Measurements from ENCODE around the gene P2RY14. TPM values are rescaled to one million over a fixed set of nuclear protein-coding genes. Genes with fewer than 3 reads are reported as not detected.
A peak's percentile ranks its signal among the peaks of the same experiment; 100 is the strongest.
"Not testable (repeated sequence)": the region's sequence is repeated elsewhere in the genome, so short reads cannot be mapped to it uniquely, and the experiment has no call there.

Gene P2RY14
- total and polyA plus RNA-seq, 5 donors from 2014 or later: 0.28 to 1.2 (median 0.91) TPM; not detected in 1

DNA sequence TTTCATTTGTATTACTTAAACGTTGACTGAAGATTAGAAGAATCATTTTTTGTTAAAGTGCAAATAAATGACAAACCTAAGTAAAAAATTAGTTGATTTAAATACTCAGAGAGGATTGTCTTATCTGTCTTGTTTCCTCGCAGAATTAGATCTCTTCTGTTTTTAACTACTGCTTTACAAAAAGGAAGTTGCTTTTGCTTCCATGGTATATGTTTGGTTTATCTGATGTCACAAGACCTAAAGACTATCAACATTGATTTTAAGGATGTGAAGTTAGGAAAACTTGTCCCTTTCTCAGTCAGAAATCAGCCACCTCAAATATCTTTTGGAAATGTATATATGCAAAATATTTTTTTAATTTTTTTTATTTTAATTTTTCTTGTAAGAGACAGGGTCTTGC, 104.0 kb downstream of the P2RY14 start:
- no peak overlapping the region for H3K27ac Mint-ChIP-seq
- H3K36me3 ChIP-seq (ENCODE audit: control insufficient read depth, insufficient read depth, low read length): no peaks in the 10 kb centered on the region
- peaks cover 13% of the 10 kb centered on the region for H3K4me1 ChIP-seq (ENCODE audit: control insufficient read depth, insufficient read depth, low read length, poor library complexity, severe bottlenecking)
- no peaks in the 10 kb centered on the region for H3K9me3 Mint-ChIP-seq
- H3K4me1 Mint-ChIP-seq: peaks cover 0 to 24% (median 18%) of the 10 kb centered on the region in 4 donors
- no peaks in the 10 kb centered on the region for H3K27me3 Mint-ChIP-seq
- H3K4me3 Mint-ChIP-seq: no peak overlapping the region
- H3K4me3 ChIP-seq (ENCODE audit: low read depth, low read length): no peak overlapping the region
- no peak overlapping the region for H3K27ac ChIP-seq (ENCODE audit: insufficient read depth, low read length, poor library complexity, severe bottlenecking)
- H3K9me3 ChIP-seq (ENCODE audit: control insufficient read depth in 2 of 2, low read length in 2 of 2): no peaks in the 10 kb centered on the region
- H3K27me3 ChIP-seq (ENCODE audit: control insufficient read depth, insufficient read depth, low read length): no peaks in the 10 kb centered on the region
- ATAC-seq (ENCODE audit: low read depth in 2 of 2): no peak
- no peak for DNase-seq
- no peaks in the 10 kb centered on the region for H3K36me3 Mint-ChIP-seq

DNA sequence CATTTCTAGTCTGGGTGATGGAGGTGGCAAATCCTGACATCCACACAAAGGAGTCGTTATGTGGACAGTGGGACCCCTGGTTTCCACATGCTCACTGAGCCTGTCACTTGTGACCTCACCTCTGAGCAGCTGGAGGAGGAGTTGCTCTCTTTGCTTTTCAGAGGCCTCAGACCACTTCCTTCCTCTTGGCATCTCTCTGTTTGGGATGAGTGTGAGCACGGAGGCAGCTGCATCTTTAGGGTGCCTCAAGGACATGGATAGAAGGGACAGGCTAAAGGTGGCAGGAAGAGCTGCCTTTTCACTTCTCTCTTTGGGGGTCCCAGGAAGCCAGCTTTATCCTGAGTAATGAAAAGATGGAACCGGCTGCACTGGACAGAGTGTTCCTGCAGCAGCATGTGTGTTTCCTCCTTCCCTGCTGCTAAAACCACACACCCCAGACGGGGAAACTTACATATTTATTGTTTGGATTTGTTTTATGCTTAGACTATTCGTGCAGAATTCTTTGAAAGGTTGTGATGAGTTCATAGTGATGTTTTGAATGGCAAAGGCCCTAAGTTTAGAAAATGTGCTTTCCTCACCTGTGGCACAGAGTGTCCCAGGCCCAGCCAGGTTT, 107.1 kb downstream of the P2RY14 start:
- peak; percentile 14 to 55 for ATAC-seq (ENCODE audit: low read depth in 2 of 2)

DNA sequence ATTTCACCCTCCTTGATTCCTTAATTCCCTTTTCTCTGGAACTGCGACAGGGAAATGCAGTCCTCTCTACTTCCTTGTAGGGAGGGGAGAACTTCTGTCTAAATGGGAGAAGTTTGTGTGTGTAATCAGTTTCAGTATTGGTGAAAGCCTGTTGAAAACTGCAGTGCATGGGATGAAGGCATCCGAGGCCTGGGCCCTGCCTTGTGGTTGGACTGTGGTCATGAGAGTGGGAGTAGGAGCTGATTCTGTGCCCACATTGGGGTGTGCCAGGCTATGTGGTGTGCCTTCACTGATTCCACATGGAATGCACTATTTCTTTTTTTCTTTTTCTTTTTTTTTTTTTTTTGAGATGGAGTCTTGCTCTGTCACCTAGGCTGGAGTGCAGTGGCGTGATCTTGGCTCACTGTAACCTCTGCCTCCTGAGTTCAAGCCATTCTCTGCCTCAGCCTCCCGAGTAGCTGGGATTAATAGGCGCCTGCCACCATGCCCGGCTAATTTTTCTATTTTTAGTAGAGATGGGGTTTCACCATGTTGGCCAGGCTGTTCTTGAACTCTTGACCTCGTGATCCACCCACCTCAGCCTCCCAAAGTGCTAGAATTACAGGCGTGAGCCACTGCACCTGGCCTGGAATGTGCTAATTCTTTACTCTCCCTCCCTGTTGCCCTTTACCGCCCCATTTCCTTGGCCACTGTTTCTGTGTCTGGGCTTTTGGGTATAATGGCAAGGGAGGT, 108.2 kb downstream of the P2RY14 start:
- H3K4me3 ChIP-seq (ENCODE audit: low read depth, low read length); DNase-seq; H3K4me3 Mint-ChIP-seq; H3K27ac ChIP-seq (ENCODE audit: insufficient read depth, low read length, poor library complexity, severe bottlenecking); H3K9me3 Mint-ChIP-seq; H3K27me3 ChIP-seq (ENCODE audit: control insufficient read depth, insufficient read depth, low read length); H3K36me3 Mint-ChIP-seq; ATAC-seq (ENCODE audit: low read depth in 2 of 2); H3K9me3 ChIP-seq (ENCODE audit: control insufficient read depth in 2 of 2, low read length in 2 of 2); H3K36me3 ChIP-seq (ENCODE audit: control insufficient read depth, insufficient read depth, low read length): not testable (repeated sequence)
- H3K27ac Mint-ChIP-seq: peak overlapping the region in 2 of 3 donors; percentile 16 to 76
- peaks cover 10% of the 10 kb centered on the region for H3K27me3 Mint-ChIP-seq
- peaks cover 0 to 30% (median 20%) of the 10 kb centered on the region in 4 donors for H3K4me1 Mint-ChIP-seq
- peaks cover 13% of the 10 kb centered on the region for H3K4me1 ChIP-seq (ENCODE audit: control insufficient read depth, insufficient read depth, low read length, poor library complexity, severe bottlenecking)

More for the DNA sequence above, 107.1 kb downstream of the P2RY14 start:
- peaks cover 13% of the 10 kb centered on the region for H3K4me1 ChIP-seq (ENCODE audit: control insufficient read depth, insufficient read depth, low read length, poor library complexity, severe bottlenecking)
- Mint-ChIP-seq H3K9me3 (peaks cover 0 to 2% (median 0%) of the 10 kb centered on the region in 7 donors), H3K4me3 (peak overlapping the region in 2 of 4 donors; percentile 4 to 59), H3K27me3 (peaks cover 7% of the 10 kb centered on the region), H3K4me1 (peaks cover 0 to 30% (median 20%) of the 10 kb centered on the region in 4 donors), H3K27ac (peak overlapping the region; percentile 16 to 76 (median 26)), H3K36me3 (no peaks in the 10 kb centered on the region)
- H3K27me3 ChIP-seq (ENCODE audit: control insufficient read depth, insufficient read depth, low read length): no peaks in the 10 kb centered on the region
- no peak overlapping the region for H3K27ac ChIP-seq (ENCODE audit: insufficient read depth, low read length, poor library complexity, severe bottlenecking)
- DNase-seq: peak in 1 of 3 donors; percentile 71
- H3K9me3 ChIP-seq (ENCODE audit: control insufficient read depth in 2 of 2, low read length in 2 of 2): no peaks in the 10 kb centered on the region
- H3K36me3 ChIP-seq (ENCODE audit: control insufficient read depth, insufficient read depth, low read length): no peaks in the 10 kb centered on the region
- peak overlapping the region; percentile 2 for H3K4me3 ChIP-seq (ENCODE audit: low read depth, low read length)

DNA sequence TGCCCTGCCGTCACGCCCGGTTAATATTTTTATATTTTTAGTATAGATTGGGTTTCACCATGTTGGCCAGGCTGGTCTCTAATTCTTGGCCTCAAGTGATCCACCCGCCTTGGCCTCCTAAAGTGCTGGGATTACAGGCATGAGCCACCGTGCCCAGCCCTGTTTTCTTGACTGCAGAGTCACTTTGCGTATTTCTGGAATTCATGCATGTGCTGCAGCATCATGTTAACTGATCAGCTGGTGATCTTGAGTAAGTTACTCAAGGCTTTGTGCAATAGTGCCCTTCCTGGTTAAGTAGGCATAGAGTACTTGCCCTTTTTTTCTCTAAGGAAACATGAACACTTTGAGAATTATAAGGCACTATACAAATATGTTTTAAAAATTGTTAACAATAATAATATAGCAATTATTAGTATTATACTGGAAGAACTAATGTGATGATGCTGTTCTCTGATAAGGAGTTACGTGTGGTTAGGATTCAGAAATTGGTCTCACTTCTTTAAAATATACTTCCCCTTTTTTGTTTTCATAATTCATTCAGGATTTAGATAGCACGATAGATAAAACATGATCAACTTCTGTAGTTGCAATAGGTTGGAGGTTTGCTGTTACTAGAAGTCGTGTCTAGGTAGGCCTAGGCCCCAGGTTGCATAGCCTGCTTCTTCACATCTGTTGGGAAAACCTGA, 108.9 kb downstream of the P2RY14 start:
- DNase-seq (no peak), ATAC-seq (ENCODE audit: low read depth in 2 of 2) (no peak)
- peaks cover 13% of the 10 kb centered on the region for H3K4me1 ChIP-seq (ENCODE audit: control insufficient read depth, insufficient read depth, low read length, poor library complexity, severe bottlenecking)
- peaks cover 10% of the 10 kb centered on the region for H3K27me3 Mint-ChIP-seq
- no peak overlapping the region for H3K27ac Mint-ChIP-seq
- no peak overlapping the region for H3K4me3 ChIP-seq (ENCODE audit: low read depth, low read length)
- H3K27me3 ChIP-seq (ENCODE audit: control insufficient read depth, insufficient read depth, low read length): no peaks in the 10 kb centered on the region
- H3K36me3 ChIP-seq (ENCODE audit: control insufficient read depth, insufficient read depth, low read length): no peaks in the 10 kb centered on the region
- no peak overlapping the region for H3K27ac ChIP-seq (ENCODE audit: insufficient read depth, low read length, poor library complexity, severe bottlenecking)
- peaks cover 0 to 30% (median 20%) of the 10 kb centered on the region in 4 donors for H3K4me1 Mint-ChIP-seq
- peaks cover 0 to 2% (median 0%) of the 10 kb centered on the region in 7 donors for H3K9me3 Mint-ChIP-seq
- no peaks in the 10 kb centered on the region for H3K36me3 Mint-ChIP-seq
- no peaks in the 10 kb centered on the region for H3K9me3 ChIP-seq (ENCODE audit: control insufficient read depth in 2 of 2, low read length in 2 of 2)
- no peak overlapping the region for H3K4me3 Mint-ChIP-seq

DNA sequence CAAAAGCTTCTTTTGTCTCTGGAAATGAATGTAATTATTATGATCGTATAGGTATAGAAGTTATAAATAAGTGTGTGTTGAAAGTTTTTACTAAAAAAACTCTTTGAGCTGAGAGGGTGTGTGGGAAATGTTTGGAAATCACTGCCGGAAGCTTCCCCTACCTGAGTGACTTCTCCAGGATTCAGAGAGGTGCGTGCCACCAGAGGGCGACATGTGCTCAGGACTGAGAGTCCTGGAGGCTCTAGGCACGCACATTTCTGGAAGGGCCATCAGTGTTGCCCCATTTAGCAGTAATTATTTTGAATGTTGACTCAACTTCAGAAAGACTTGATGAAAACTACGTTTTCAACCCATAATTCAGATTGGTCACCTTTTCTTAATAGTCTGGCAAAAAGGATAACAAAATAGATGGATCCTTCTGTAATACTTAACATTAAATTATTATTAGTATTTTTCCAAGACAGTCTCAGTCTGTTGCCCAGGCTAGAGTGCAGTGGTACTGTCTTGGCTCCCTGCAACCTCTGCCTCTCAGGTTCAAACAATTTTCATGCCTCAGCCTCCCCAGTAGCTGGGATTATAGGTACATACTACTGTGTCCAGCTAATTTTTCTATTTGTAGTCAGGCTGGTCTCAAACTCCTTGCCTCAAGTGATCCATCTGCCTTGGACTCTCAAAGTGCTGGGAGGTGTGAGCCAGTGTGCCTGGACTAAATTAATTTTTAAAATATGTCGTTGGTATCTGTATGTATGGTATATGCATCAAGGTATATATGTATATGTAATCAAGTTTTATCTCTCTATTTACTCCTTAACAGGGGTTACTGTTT, 109.9 kb downstream of the P2RY14 start:
- no peak overlapping the region for H3K4me3 Mint-ChIP-seq
- peaks cover 0 to 30% (median 20%) of the 10 kb centered on the region in 4 donors for H3K4me1 Mint-ChIP-seq
- Histone ChIP-seq H3K9me3 (ENCODE audit: control insufficient read depth in 2 of 2, low read length in 2 of 2) (no peaks in the 10 kb centered on the region), H3K36me3 (ENCODE audit: control insufficient read depth, insufficient read depth, low read length) (no peaks in the 10 kb centered on the region), H3K4me1 (ENCODE audit: control insufficient read depth, insufficient read depth, low read length, poor library complexity, severe bottlenecking) (peaks cover 13% of the 10 kb centered on the region), H3K27me3 (ENCODE audit: control insufficient read depth, insufficient read depth, low read length) (no peaks in the 10 kb centered on the region), H3K27ac (ENCODE audit: insufficient read depth, low read length, poor library complexity, severe bottlenecking) (no peak overlapping the region), H3K4me3 (ENCODE audit: low read depth, low read length) (no peak overlapping the region)
- DNase-seq (peak; percentile 54 to 79 (median 64)), ATAC-seq (ENCODE audit: low read depth in 2 of 2) (peak; percentile 67 to 70)
- peaks cover 10% of the 10 kb centered on the region for H3K27me3 Mint-ChIP-seq
- peaks cover 0 to 2% (median 0%) of the 10 kb centered on the region in 7 donors for H3K9me3 Mint-ChIP-seq
- H3K27ac Mint-ChIP-seq: no peak overlapping the region
- no peaks in the 10 kb centered on the region for H3K36me3 Mint-ChIP-seq

DNA sequence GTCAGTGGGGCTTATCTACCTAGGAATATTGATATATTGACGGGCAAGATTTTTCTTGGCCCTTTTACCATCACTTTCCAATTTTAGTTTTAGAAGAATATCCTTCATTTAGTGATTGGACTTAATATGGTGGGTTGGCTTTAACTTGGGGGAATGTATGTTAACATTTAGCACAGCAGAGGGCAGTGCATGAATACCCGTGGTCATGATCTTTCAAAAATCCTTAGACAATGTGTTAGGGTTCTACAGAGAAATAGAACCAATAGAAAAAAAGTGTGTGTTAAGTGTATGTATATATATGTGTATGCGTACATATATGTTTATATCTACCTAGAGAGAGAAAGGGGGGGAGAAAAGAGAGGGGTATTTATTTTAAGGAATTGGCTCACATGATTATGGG, 112.2 kb downstream of the P2RY14 start:
- no peaks in the 10 kb centered on the region for H3K36me3 ChIP-seq (ENCODE audit: control insufficient read depth, insufficient read depth, low read length)
- ATAC-seq (ENCODE audit: low read depth in 2 of 2) (no peak), DNase-seq (peak in 1 of 3 donors; percentile 48)
- no peak overlapping the region for H3K27ac ChIP-seq (ENCODE audit: insufficient read depth, low read length, poor library complexity, severe bottlenecking)
- H3K9me3 ChIP-seq (ENCODE audit: control insufficient read depth in 2 of 2, low read length in 2 of 2): no peaks in the 10 kb centered on the region
- no peaks in the 10 kb centered on the region for H3K36me3 Mint-ChIP-seq
- no peak overlapping the region for H3K4me3 ChIP-seq (ENCODE audit: low read depth, low read length)
- H3K4me3 Mint-ChIP-seq: no peak overlapping the region
- H3K9me3 Mint-ChIP-seq: peaks cover 0 to 2% (median 0%) of the 10 kb centered on the region in 7 donors
- H3K27ac Mint-ChIP-seq: no peak overlapping the region
- peaks cover 7% of the 10 kb centered on the region for H3K4me1 ChIP-seq (ENCODE audit: control insufficient read depth, insufficient read depth, low read length, poor library complexity, severe bottlenecking)
- H3K27me3 Mint-ChIP-seq: peaks cover 13% of the 10 kb centered on the region
- peaks cover 0 to 16% (median 9%) of the 10 kb centered on the region in 4 donors for H3K4me1 Mint-ChIP-seq
- H3K27me3 ChIP-seq (ENCODE audit: control insufficient read depth, insufficient read depth, low read length): no peaks in the 10 kb centered on the region

DNA sequence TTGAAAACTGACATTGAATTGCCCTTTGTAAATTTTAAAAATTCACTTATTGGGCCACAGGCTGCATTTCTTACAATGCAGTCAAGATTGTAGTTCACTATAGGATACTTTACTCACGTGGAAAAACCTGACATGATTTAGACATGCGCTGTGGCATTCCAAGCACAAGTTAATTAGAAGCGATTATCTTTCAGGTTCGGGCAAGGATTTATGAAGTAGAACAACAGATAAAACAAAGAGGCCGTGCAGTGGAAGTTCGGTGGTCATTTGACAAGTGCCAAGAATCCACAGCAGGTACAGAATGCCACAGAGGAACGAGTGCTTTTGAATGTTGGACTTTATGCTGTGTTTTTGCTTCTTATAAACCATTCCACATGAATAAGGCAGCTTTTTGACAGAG, 113.1 kb downstream of the P2RY14 start:
- Mint-ChIP-seq H3K36me3 (no peaks in the 10 kb centered on the region), H3K27me3 (peaks cover 15% of the 10 kb centered on the region), H3K4me1 (peaks cover 0 to 7% (median 3%) of the 10 kb centered on the region in 4 donors), H3K27ac (no peak overlapping the region), H3K9me3 (peaks cover 0 to 2% (median 0%) of the 10 kb centered on the region in 7 donors), H3K4me3 (no peak overlapping the region)
- no peaks in the 10 kb centered on the region for H3K4me1 ChIP-seq (ENCODE audit: control insufficient read depth, insufficient read depth, low read length, poor library complexity, severe bottlenecking)
- DNase-seq: no peak
- H3K27me3 ChIP-seq (ENCODE audit: control insufficient read depth, insufficient read depth, low read length): peaks cover 3% of the 10 kb centered on the region
- H3K4me3 ChIP-seq (ENCODE audit: low read depth, low read length): no peak overlapping the region
- no peaks in the 10 kb centered on the region for H3K36me3 ChIP-seq (ENCODE audit: control insufficient read depth, insufficient read depth, low read length)
- H3K9me3 ChIP-seq (ENCODE audit: control insufficient read depth in 2 of 2, low read length in 2 of 2): no peaks in the 10 kb centered on the region
- H3K27ac ChIP-seq (ENCODE audit: insufficient read depth, low read length, poor library complexity, severe bottlenecking): no peak overlapping the region
- ATAC-seq (ENCODE audit: low read depth in 2 of 2): no peak
